Osteoblast (primary cell): ENCODE results near the gene MDM4. TPM values are rescaled to one million over a fixed set of nuclear protein-coding genes. Genes with fewer than 3 reads are reported as not detected.

Experiments used
- DNase-seq: peaks from one replicate; pipeline ENCODE4 v3.0.0; 2011; ENCODE audit warnings: low spot score, mixed read lengths; ENCODE audit not compliant: insufficient read length; ENCODE audit errors: missing footprints
- H2AFZ ChIP-seq: 2 replicates; pipeline ENCODE4 v1.6.0; 2011; ENCODE audit warnings: mild to moderate bottlenecking, low read length
- H3K27ac ChIP-seq: 2 replicates; pipeline ENCODE4 v1.5.1; 2011; ENCODE audit warnings: mild to moderate bottlenecking, low read depth, low read length, moderate library complexity
- H3K27me3 ChIP-seq: 2 replicates; pipeline ENCODE4 v1.6.0; 2012; ENCODE audit warnings: mild to moderate bottlenecking, control low read depth, inconsistent platforms, low read length, moderate library complexity; ENCODE audit not compliant: insufficient read depth
- H3K36me3 ChIP-seq: 2 replicates; pipeline ENCODE4 v1.5.1; 2011; ENCODE audit warnings: mild to moderate bottlenecking, low read length, control low read depth, moderate library complexity; ENCODE audit not compliant: insufficient read depth
- H3K4me1 ChIP-seq: 2 replicates; pipeline ENCODE4 v1.5.1; 2011; ENCODE audit warnings: mild to moderate bottlenecking, low read length, control low read depth, moderate library complexity; ENCODE audit not compliant: insufficient read depth
- H3K4me2 ChIP-seq: 2 replicates; pipeline ENCODE4 v1.6.0; 2011; ENCODE audit warnings: mild to moderate bottlenecking, low read length; ENCODE audit not compliant: insufficient read depth
- H3K4me3 ChIP-seq: fragments of 200-600 bp; sonication (generic); 3 replicates; pipeline ENCODE4 v1.5.1; 2012; ENCODE audit warnings: mild to moderate bottlenecking, low read length, inconsistent platforms; ENCODE audit not compliant: insufficient read depth
- H3K79me2 ChIP-seq: 2 replicates; pipeline ENCODE4 v1.6.0; 2012; ENCODE audit warnings: mild to moderate bottlenecking, low read length, control low read depth, inconsistent platforms; ENCODE audit not compliant: insufficient read depth
- H3K9me3 ChIP-seq: 2 replicates; pipeline ENCODE4 v1.5.1; 2011; ENCODE audit warnings: low read depth, low read length, control low read depth
- H4K20me1 ChIP-seq: 2 replicates; pipeline ENCODE4 v1.6.0; 2012; ENCODE audit warnings: mild to moderate bottlenecking, low read length, control low read depth; ENCODE audit not compliant: insufficient read depth
- total RNA-seq: library from RNA; depleted of rRNA; stranded (reverse); fragments of >200 nt; gene quantifications from 2 replicates; pipeline ENCODE4 v1.2.3, GENCODE V29; 2012
- TF ChIP-seq, protein P1 (sequence below): IDR thresholded peaks from 2 replicates; pipeline ENCODE4 v1.5.1; 2011; ENCODE audit warnings: mild to moderate bottlenecking, low read depth, low read length, moderate library complexity; ENCODE audit errors: extremely low read depth

MDM4 gene
- total RNA-seq, 1 donor = 40.2 TPM

DNA sequence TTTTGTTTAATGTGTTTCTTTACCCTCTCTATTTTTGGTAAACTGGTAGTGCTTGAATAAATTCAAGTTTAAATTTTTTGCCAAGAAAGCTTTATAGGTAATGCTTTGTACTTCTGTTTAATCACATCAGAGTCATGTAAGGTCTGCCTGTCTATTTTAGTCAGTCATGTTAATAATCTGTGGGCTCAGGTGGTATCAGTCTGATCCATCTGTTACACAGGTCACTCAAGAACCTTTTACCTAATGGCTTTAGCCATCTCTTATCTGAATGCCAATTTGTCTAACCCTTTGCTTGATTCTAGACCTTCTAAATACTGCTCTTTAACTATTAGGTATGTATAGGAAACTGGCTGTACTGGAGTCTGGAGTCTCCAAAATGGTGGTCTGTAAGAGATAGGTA is 16.6 kb downstream of the MDM4 start:
- H3K27me3 ChIP-seq = no peaks in the 10 kb centered on the region
- peaks cover 6% of the 10 kb centered on the region for H4K20me1 ChIP-seq
- TF ChIP-seq, protein P1, sequence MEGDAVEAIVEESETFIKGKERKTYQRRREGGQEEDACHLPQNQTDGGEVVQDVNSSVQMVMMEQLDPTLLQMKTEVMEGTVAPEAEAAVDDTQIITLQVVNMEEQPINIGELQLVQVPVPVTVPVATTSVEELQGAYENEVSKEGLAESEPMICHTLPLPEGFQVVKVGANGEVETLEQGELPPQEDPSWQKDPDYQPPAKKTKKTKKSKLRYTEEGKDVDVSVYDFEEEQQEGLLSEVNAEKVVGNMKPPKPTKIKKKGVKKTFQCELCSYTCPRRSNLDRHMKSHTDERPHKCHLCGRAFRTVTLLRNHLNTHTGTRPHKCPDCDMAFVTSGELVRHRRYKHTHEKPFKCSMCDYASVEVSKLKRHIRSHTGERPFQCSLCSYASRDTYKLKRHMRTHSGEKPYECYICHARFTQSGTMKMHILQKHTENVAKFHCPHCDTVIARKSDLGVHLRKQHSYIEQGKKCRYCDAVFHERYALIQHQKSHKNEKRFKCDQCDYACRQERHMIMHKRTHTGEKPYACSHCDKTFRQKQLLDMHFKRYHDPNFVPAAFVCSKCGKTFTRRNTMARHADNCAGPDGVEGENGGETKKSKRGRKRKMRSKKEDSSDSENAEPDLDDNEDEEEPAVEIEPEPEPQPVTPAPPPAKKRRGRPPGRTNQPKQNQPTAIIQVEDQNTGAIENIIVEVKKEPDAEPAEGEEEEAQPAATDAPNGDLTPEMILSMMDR = no peak
- no peak overlapping the region for H3K4me2 ChIP-seq
- H3K27ac ChIP-seq = no peak overlapping the region
- no peak overlapping the region for H3K4me3 ChIP-seq
- H2AFZ ChIP-seq = no peak overlapping the region
- no peak for DNase-seq
- H3K9me3 ChIP-seq = no peaks in the 10 kb centered on the region
- H3K36me3 ChIP-seq = peaks cover 64% of the 10 kb centered on the region
- peaks cover 6% of the 10 kb centered on the region for H3K79me2 ChIP-seq
- H3K4me1 ChIP-seq = no peaks in the 10 kb centered on the region

DNA sequence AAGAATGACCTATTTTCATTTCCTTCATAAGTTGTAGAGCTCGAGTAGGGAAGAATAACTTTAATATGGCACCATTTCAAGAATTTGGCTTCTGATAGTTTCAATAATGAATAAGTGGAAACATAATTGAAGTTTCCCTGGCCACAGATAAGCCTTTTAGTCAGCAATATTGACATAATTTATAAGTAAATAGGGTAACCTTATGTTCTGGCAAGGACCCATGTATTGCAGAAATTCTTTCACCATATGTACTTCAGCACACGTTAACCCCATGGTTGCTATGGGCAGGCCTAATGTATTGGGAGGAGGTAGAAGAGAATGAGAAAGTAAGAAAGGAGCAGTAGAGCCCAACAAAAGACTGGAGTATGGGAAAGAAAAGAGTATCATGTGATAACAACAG is 25.4 kb downstream of the MDM4 start:
- Histone ChIP-seq H4K20me1 (peaks cover 21% of the 10 kb centered on the region), H3K27ac (no peak overlapping the region), H3K9me3 (no peaks in the 10 kb centered on the region), H3K4me1 (peaks cover 6% of the 10 kb centered on the region), H3K36me3 (peaks cover 87% of the 10 kb centered on the region), H3K4me3 (no peak overlapping the region), H3K79me2 (peaks cover 6% of the 10 kb centered on the region), H3K4me2 (no peak overlapping the region), H3K27me3 (no peaks in the 10 kb centered on the region), H2AFZ (no peak overlapping the region)
- TF ChIP-seq, protein P1 = no peak
- no peak for DNase-seq

DNA sequence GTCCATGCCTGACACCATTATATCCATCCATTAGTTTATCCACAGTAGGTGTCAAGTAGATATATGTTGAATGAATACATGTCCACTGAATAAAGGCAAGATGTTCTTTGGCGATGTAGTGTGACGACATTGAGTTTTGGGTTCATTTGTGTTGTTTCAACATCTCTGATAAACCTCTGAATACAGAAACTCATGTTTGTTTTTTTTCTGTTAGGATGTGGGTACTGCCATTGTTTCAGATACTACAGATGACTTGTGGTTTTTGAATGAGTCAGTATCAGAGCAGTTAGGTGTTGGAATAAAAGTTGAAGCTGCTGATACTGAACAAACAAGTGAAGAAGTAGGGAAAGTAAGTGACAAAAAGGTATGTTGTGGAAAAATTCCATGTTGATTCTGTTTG is 28.1 kb downstream of the MDM4 start:
- no peak overlapping the region for H2AFZ ChIP-seq
- no peaks in the 10 kb centered on the region for H3K27me3 ChIP-seq
- no peak for DNase-seq
- H3K4me2 ChIP-seq = no peak overlapping the region
- H3K79me2 ChIP-seq = no peaks in the 10 kb centered on the region
- H4K20me1 ChIP-seq = peaks cover 18% of the 10 kb centered on the region
- no peak overlapping the region for H3K27ac ChIP-seq
- H3K4me1 ChIP-seq = peaks cover 6% of the 10 kb centered on the region
- TF ChIP-seq, protein P1 = no peak
- peaks cover 91% of the 10 kb centered on the region for H3K36me3 ChIP-seq
- no peaks in the 10 kb centered on the region for H3K9me3 ChIP-seq
- no peak overlapping the region for H3K4me3 ChIP-seq

DNA sequence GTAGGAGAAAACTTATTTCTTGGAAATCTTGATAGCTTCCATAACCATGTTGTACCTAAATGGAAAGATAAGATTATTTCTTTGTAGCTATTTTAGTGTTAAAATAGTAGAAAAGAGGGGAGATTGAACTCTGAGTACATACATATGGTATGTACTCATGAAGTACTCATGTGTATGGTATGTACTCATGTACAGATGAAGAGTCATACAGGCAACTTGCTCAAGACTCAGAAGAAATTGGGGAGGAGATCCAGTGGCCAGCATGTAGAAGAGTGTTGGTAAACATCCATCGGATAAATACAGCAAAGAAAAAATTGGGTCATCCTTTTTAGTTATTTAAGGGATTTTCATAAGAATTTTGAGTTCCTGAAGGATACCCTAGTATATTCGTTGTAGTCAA is 29.0 kb downstream of the MDM4 start:
- no peak overlapping the region for H2AFZ ChIP-seq
- TF ChIP-seq, protein P1 = no peak
- peaks cover 6% of the 10 kb centered on the region for H3K4me1 ChIP-seq
- no peaks in the 10 kb centered on the region for H3K9me3 ChIP-seq
- peaks cover 18% of the 10 kb centered on the region for H4K20me1 ChIP-seq
- no peaks in the 10 kb centered on the region for H3K79me2 ChIP-seq
- H3K27ac ChIP-seq = no peak overlapping the region
- H3K36me3 ChIP-seq = peaks cover 92% of the 10 kb centered on the region
- no peak overlapping the region for H3K4me2 ChIP-seq
- no peaks in the 10 kb centered on the region for H3K27me3 ChIP-seq
- H3K4me3 ChIP-seq = no peak overlapping the region
- DNase-seq = no peak
